ENCODE results near the gene MYBPHL.

GRCh38 chr1:109341944-109342930, 35.4 kb upstream of the MYBPHL start:
- TF ChIP-seq POLR2AphosphoS5 (IDR thresholded peaks at IDR 0.05; ENCODE audit: low read depth, low read length) (no peak), SIN3A (IDR thresholded peaks at IDR 0.05; ENCODE audit: borderline replicate concordance, insufficient read depth, low read length) (no peak)
- TF ChIP-seq, protein P1, sequence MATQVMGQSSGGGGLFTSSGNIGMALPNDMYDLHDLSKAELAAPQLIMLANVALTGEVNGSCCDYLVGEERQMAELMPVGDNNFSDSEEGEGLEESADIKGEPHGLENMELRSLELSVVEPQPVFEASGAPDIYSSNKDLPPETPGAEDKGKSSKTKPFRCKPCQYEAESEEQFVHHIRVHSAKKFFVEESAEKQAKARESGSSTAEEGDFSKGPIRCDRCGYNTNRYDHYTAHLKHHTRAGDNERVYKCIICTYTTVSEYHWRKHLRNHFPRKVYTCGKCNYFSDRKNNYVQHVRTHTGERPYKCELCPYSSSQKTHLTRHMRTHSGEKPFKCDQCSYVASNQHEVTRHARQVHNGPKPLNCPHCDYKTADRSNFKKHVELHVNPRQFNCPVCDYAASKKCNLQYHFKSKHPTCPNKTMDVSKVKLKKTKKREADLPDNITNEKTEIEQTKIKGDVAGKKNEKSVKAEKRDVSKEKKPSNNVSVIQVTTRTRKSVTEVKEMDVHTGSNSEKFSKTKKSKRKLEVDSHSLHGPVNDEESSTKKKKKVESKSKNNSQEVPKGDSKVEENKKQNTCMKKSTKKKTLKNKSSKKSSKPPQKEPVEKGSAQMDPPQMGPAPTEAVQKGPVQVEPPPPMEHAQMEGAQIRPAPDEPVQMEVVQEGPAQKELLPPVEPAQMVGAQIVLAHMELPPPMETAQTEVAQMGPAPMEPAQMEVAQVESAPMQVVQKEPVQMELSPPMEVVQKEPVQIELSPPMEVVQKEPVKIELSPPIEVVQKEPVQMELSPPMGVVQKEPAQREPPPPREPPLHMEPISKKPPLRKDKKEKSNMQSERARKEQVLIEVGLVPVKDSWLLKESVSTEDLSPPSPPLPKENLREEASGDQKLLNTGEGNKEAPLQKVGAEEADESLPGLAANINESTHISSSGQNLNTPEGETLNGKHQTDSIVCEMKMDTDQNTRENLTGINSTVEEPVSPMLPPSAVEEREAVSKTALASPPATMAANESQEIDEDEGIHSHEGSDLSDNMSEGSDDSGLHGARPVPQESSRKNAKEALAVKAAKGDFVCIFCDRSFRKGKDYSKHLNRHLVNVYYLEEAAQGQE (IDR thresholded peaks at IDR 0.05; ENCODE audit: insufficient read depth in 1 of 2, low read depth in 2 of 2, low read length in 2 of 2) = no peak
